WTC11 (cell line): ENCODE measurements around the gene GPX4.

Source experiments
- ATF2 ChIP-seq: sonication (generic); formaldehyde crosslinking; IDR thresholded peaks from 2 replicates; pipeline ENCODE4 v1.8.1; 2022; ENCODE audit warnings: low read depth, missing genetic modification reagents, borderline replicate concordance
- CREM ChIP-seq: sonication (generic); formaldehyde crosslinking; IDR thresholded peaks from 2 replicates; pipeline ENCODE4 v1.8.1; 2022; ENCODE audit warnings: mild to moderate bottlenecking, missing genetic modification reagents, moderate library complexity
- CTCF ChIP-seq: fragments of 200-600 bp; IDR thresholded peaks from 2 replicates; pipeline ENCODE4 v1.8.0; 2022; ENCODE audit warnings: antibody characterized with exemption
- MAX ChIP-seq: sonication (generic); formaldehyde crosslinking; IDR thresholded peaks from 2 replicates; pipeline ENCODE4 v1.8.0; 2022; ENCODE audit warnings: mild to moderate bottlenecking, missing genetic modification reagents
- PRDM15 ChIP-seq: sonication (generic); formaldehyde crosslinking; IDR thresholded peaks from 2 replicates; pipeline ENCODE4 v1.8.0; 2022; ENCODE audit warnings: missing genetic modification reagents
- SP1 ChIP-seq: sonication (generic); formaldehyde crosslinking; conservative IDR thresholded peaks from 2 replicates; pipeline ENCODE4 v1.8.1; 2022; ENCODE audit warnings: missing genetic modification reagents
- USF2 ChIP-seq: sonication (generic); formaldehyde crosslinking; IDR thresholded peaks from 2 replicates; pipeline ENCODE4 v1.8.1; 2023; ENCODE audit warnings: mild to moderate bottlenecking, missing genetic modification reagents, moderate library complexity

GRCh38 chr19:1118999-1119398, 15.2 kb downstream of the GPX4 start:
- TF ChIP-seq CTCF = no peak
- TF ChIP-seq USF2 (CRISPR knock-in tag) = no peak
- TF ChIP-seq MAX (CRISPR knock-in tag) = no peak
- TF ChIP-seq PRDM15 = no peak
- no peak for TF ChIP-seq ATF2 (CRISPR knock-in tag)
- TF ChIP-seq SP1 (CRISPR knock-in tag) = no peak
- TF ChIP-seq CREM (CRISPR knock-in tag) = no peak
